K562 (cell line): ENCODE results near the gene MRO.

ENCODE experiments used
- HINFP ChIP-seq: fragments of 450-650 bp; conservative IDR thresholded peaks from 2 replicates; pipeline ENCODE4 v1.6.1; 2016; ENCODE audit warnings: missing genetic modification characterization, low read depth, mild to moderate bottlenecking, control low read depth, missing compliant biosample characterization
- MYBL2 ChIP-seq, 2 experiments: fragments of 450-650 bp in 1 of 2; sonication (generic) in 1 of 2; formaldehyde crosslinking in 1 of 2; IDR thresholded peaks; 2 replicates each; pipeline versions ENCODE4 v1.6.1 to v1.8.1; 2017 to 2022; ENCODE audit warnings: borderline replicate concordance in 1 of 2, inconsistent platforms in 1 of 2, low read depth in 1 of 2, mild to moderate bottlenecking in 1 of 2, missing genetic modification reagents in 1 of 2, moderate library complexity in 1 of 2
- POLR2A ChIP-seq: fragments of 450-650 bp; conservative IDR thresholded peaks from 2 replicates; pipeline ENCODE4 v1.6.1; 2016

GRCh38 chr18:50844554-50844953 is 24.7 kb upstream of the MRO start:
- TF ChIP-seq POLR2A (no peak), MYBL2 (IDR thresholded peaks at IDR 0.05; ENCODE audit: low read depth) (no peak), MYBL2 (CRISPR knock-in tag; IDR thresholded peaks at IDR 0.05; ENCODE audit: borderline replicate concordance) (no peak), HINFP (tag) (no peak)
